PC-9 (cell line): ENCODE data around the gene LAMA3.

Experiments used
- CTCF ChIP-seq: fragments of 200-600 bp; sonication (generic); conservative IDR thresholded peaks from 2 replicates; pipeline ENCODE4 v1.6.1; 2017; ENCODE audit warnings: mixed run types, antibody characterized with exemption, mild to moderate bottlenecking, moderate library complexity
- EZH2 ChIP-seq: fragments of 200-600 bp; sonication (generic); IDR thresholded peaks from 2 replicates; pipeline ENCODE4 v1.8.0; 2017; ENCODE audit warnings: antibody characterized with exemption, low read depth

GRCh38 chr18:23798824-23799223 lies 109.6 kb downstream of the LAMA3 start:
- no peak for TF ChIP-seq CTCF
- no peak for TF ChIP-seq EZH2
